ENCODE results near the gene TP53TG5. TPM values are rescaled to one million over a fixed set of nuclear protein-coding genes. Genes with fewer than 3 reads are reported as not detected.

Gene TP53TG5
- total RNA-seq, 2 experiments from 2014 or later = 0.29 TPM; not detected in 1

GRCh38 chr20:45409521-45410272, 31.6 kb upstream of the TP53TG5 start:
- no peak for TF ChIP-seq CTCF (IDR thresholded peaks at IDR 0.05)
- no peak for DNase-seq
- CTCF ChIA-PET = interaction anchor here (0.8 to 4.3 kb wide), 3 partner anchors 27 to 36 kb away, joined by 4 to 26 read pairs (median 24); no protein-coding TSS in a partner anchor
- intact Hi-C loops (cut with micrococcal nuclease) = no loop called here
- Mint-ChIP-seq H3K9me3 (no peaks in the 10 kb centered on the region), H3K36me3 (ENCODE audit: low read depth) (peaks cover 2% of the 10 kb centered on the region), H3K4me1 (ENCODE audit: low read depth) (peaks cover 23% of the 10 kb centered on the region), H3K27me3 (peaks cover 2% of the 10 kb centered on the region), H3K4me3 (no peak overlapping the region), H3K27ac (no peak overlapping the region)
- no peak for ATAC-seq
- POLR2A ChIA-PET = interaction anchor here (0.7 to 1.0 kb wide), 2 partner anchors 36 to 481 kb away, joined by 3 read pairs; no protein-coding TSS in a partner anchor

- peaks cover 21% of the 10 kb centered on the region for H3K4me1 Mint-ChIP-seq (ENCODE audit: low read depth)
- no peak for ATAC-seq
- DNase-seq = peak; percentile 22
- peaks cover 4% of the 10 kb centered on the region for H3K27me3 Mint-ChIP-seq
- no peaks in the 10 kb centered on the region for H3K9me3 Mint-ChIP-seq
- ChIA-PET CTCF (interaction anchor here (0.9 to 3.4 kb wide), 5 partner anchors 28 to 72 kb away, joined by 3 to 26 read pairs (median 12); partner anchors contain the start of gene SYS1), POLR2A (interaction anchor here (2.5 kb wide), 1 partner anchor 36 kb away, joined by 8 read pairs; no protein-coding TSS in a partner anchor)
- H3K36me3 Mint-ChIP-seq (ENCODE audit: low read depth) = peaks cover 3% of the 10 kb centered on the region
- intact Hi-C loops (cut with micrococcal nuclease) = no loop called here
- TF ChIP-seq CTCF (IDR thresholded peaks at IDR 0.05) = no peak
- peak overlapping the region; percentile 16 for H3K27ac Mint-ChIP-seq
- H3K4me3 Mint-ChIP-seq = peak overlapping the region; percentile 10
These were observed 30.6 kb upstream of the TP53TG5 start for GRCh38 chr20:45408646-45409213.

GRCh38 chr20:45407783-45408645, 29.9 kb upstream of the TP53TG5 start, which contains the start of gene DBNDD2:
Gene DBNDD2 (plus strand): TSS chr20:45408289. CDS start chr20:45408468, 179 bp downstream.
- H3K36me3 Mint-ChIP-seq (ENCODE audit: low read depth) = peaks cover 3% of the 10 kb centered on the region
- H3K27ac Mint-ChIP-seq = peak within 1 kb of the TSS; percentile 63
- DNase-seq (peak; percentile 54), ATAC-seq (peak; percentile 36)
- no peak for TF ChIP-seq CTCF (IDR thresholded peaks at IDR 0.05)
- no peaks in the 10 kb centered on the region for H3K9me3 Mint-ChIP-seq
- CTCF ChIA-PET = interaction anchor here (0.9 to 3.4 kb wide), 6 partner anchors 8 to 71 kb away, joined by 3 to 26 read pairs (median 10); partner anchors contain the start of genes PIGT and SYS1
- H3K4me1 Mint-ChIP-seq (ENCODE audit: low read depth) = peaks cover 21% of the 10 kb centered on the region
- peak within 1 kb of the TSS; percentile 67 for H3K4me3 Mint-ChIP-seq
- intact Hi-C loops (cut with micrococcal nuclease) = no loop called here
- POLR2A ChIA-PET = interaction anchor here (0.8 to 2.5 kb wide), 4 partner anchors 8 to 45 kb away, joined by 3 to 14 read pairs (median 6); partner anchors contain the start of genes PIGT and SYS1
- H3K27me3 Mint-ChIP-seq = peaks cover 4% of the 10 kb centered on the region

- no peak for TF ChIP-seq CTCF (IDR thresholded peaks at IDR 0.05)
- peaks cover 4% of the 10 kb centered on the region for H3K27me3 Mint-ChIP-seq
- DNase-seq (no peak), ATAC-seq (no peak)
- ChIA-PET POLR2A (interaction anchor here (0.6 to 2.5 kb wide), 7 partner anchors 9 to 45 kb away, joined by 3 to 14 read pairs (median 3); partner anchors contain the start of genes PIGT and SYS1), CTCF (interaction anchor here (0.6 to 3.4 kb wide), 6 partner anchors 8 to 106 kb away, joined by 3 to 26 read pairs (median 10); partner anchors contain the start of genes PIGT and SYS1)
- intact Hi-C loops (cut with micrococcal nuclease) = no loop called here
- H3K36me3 Mint-ChIP-seq (ENCODE audit: low read depth) = peaks cover 5% of the 10 kb centered on the region
- H3K27ac Mint-ChIP-seq = peak overlapping the region; percentile 63
- H3K4me1 Mint-ChIP-seq (ENCODE audit: low read depth) = peaks cover 21% of the 10 kb centered on the region
- peaks cover 1% of the 10 kb centered on the region for H3K9me3 Mint-ChIP-seq
- peak overlapping the region; percentile 67 for H3K4me3 Mint-ChIP-seq
These were observed 29.1 kb upstream of the TP53TG5 start for GRCh38 chr20:45407067-45407745.

Data from activated CD8-positive, alpha-beta T cell treated with anti-CD3 and anti-CD28 coated beads for 36 hours (primary cell).